ENCODE data around the gene TRPM3. TPM values are rescaled to one million over a fixed set of nuclear protein-coding genes. Genes with fewer than 3 reads are reported as not detected.
A peak's percentile ranks its signal among the peaks of the same experiment; 100 is the strongest.

Gene TRPM3
- polyA plus RNA-seq, 3 donors = not detected

DNA sequence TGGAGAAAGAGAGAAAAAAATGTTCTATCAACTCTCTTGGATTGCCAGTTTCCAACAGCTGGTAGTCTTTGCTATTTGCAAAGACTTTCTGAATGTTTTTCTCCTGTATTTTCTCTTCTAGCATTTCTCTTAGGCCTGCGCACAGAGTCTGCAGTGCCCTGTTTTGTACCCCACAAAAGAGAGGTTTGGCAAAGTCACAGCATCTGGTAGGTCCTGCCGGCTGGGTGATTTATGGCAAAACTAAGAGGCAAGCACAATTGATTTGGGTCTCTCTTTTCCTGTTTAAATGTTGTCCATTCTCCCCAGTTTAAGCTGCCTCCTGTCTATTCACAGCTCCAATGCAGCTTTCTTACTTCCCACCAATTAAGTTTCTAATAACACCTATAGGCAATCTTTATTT, 193.9 kb downstream of the TRPM3 start:
- H3K4me1 Mint-ChIP-seq = no peaks in the 10 kb centered on the region
- H3K9me3 Mint-ChIP-seq = no peaks in the 10 kb centered on the region
- Histone ChIP-seq H3K36me3 (replicated peaks in 1 of 2; ENCODE audit: control insufficient read depth in 1 of 2, insufficient read depth in 2 of 2, low read length in 2 of 2) (no peaks in the 10 kb centered on the region), H3K4me3 (replicated peaks in 1 of 3; ENCODE audit: low read depth in 2 of 3, low read length in 3 of 3) (no peak overlapping the region), H3K27ac (ENCODE audit: low read depth in 1 of 2, low read length in 2 of 2) (no peak overlapping the region), H3K4me1 (ENCODE audit: control insufficient read depth in 1 of 2, insufficient read depth in 2 of 2, low read length in 2 of 2) (no peaks in the 10 kb centered on the region), H3K79me2 (ENCODE audit: insufficient read depth, low read length) (no peaks in the 10 kb centered on the region), H2AFZ (ENCODE audit: insufficient read depth, low read depth, low read length, poor library complexity, severe bottlenecking) (no peak overlapping the region), H3K4me2 (replicated peaks; ENCODE audit: extremely low read depth, low read length, poor library complexity, severe bottlenecking) (no peak overlapping the region), H3K27me3 (ENCODE audit: control insufficient read depth in 2 of 2, insufficient read depth in 2 of 2, low read length in 2 of 2) (no peaks in the 10 kb centered on the region), H4K20me1 (ENCODE audit: insufficient read depth, low read length) (no peaks in the 10 kb centered on the region), H3K9me3 (replicated peaks in 1 of 2; ENCODE audit: control insufficient read depth in 1 of 2, insufficient read depth in 1 of 2, low read length in 2 of 2) (no peaks in the 10 kb centered on the region), H3K9ac (ENCODE audit: insufficient read depth, low read length, poor library complexity, severe bottlenecking) (no peak overlapping the region)
- intact Hi-C loops (cut with micrococcal nuclease) = no loop called here
- 67% methylated on average over 2 of the region's 2 CpGs for WGBS (ENCODE audit: insufficient coverage)
- H3K27ac Mint-ChIP-seq = no peak overlapping the region
- no peak for DNase-seq
- H3K36me3 Mint-ChIP-seq = no peaks in the 10 kb centered on the region
- H3K27me3 Mint-ChIP-seq (ENCODE audit: low read depth in 3 of 3) = no peaks in the 10 kb centered on the region
- H3K4me3 Mint-ChIP-seq = no peak overlapping the region
- TF ChIP-seq, protein P1, sequence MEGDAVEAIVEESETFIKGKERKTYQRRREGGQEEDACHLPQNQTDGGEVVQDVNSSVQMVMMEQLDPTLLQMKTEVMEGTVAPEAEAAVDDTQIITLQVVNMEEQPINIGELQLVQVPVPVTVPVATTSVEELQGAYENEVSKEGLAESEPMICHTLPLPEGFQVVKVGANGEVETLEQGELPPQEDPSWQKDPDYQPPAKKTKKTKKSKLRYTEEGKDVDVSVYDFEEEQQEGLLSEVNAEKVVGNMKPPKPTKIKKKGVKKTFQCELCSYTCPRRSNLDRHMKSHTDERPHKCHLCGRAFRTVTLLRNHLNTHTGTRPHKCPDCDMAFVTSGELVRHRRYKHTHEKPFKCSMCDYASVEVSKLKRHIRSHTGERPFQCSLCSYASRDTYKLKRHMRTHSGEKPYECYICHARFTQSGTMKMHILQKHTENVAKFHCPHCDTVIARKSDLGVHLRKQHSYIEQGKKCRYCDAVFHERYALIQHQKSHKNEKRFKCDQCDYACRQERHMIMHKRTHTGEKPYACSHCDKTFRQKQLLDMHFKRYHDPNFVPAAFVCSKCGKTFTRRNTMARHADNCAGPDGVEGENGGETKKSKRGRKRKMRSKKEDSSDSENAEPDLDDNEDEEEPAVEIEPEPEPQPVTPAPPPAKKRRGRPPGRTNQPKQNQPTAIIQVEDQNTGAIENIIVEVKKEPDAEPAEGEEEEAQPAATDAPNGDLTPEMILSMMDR (IDR thresholded peaks at IDR 0.05) = no peak

DNA sequence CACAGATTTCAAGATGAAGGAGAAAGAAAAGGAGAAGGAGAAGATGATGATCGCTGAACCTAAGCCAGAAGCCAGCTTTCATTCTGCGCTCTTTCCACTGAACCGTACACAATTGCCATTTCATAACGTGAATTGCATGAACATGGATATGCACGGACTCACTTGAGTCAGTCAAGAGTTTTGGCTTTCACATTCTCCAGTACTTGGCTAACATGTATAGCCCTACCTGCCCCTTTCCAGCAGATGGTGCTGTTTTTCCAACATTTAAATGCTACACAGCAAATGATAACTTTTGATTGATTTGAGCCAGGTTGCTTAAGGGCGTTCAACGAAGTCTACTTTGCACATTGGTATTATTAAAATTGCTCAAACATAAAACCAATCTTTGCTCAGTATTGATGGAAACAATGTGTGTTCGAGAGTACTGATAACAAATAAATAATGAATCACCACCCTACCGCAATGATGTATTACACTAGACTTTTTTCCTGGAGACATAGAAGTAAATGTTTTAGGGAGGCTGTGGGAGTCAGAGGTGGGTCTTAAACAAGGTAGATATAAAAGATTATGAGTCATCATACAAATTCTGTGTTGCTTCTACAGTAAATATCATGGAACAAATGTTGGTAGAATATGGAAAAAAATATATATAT, 196.4 kb downstream of the TRPM3 start:
- Histone ChIP-seq H3K9me3 (replicated peaks in 1 of 2; ENCODE audit: control insufficient read depth in 1 of 2, insufficient read depth in 1 of 2, low read length in 2 of 2) (no peaks in the 10 kb centered on the region), H3K4me1 (ENCODE audit: control insufficient read depth in 1 of 2, insufficient read depth in 2 of 2, low read length in 2 of 2) (no peaks in the 10 kb centered on the region), H2AFZ (ENCODE audit: insufficient read depth, low read depth, low read length, poor library complexity, severe bottlenecking) (no peak overlapping the region), H3K4me2 (replicated peaks; ENCODE audit: extremely low read depth, low read length, poor library complexity, severe bottlenecking) (no peak overlapping the region), H4K20me1 (ENCODE audit: insufficient read depth, low read length) (no peaks in the 10 kb centered on the region), H3K4me3 (replicated peaks in 1 of 3; ENCODE audit: low read depth in 2 of 3, low read length in 3 of 3) (no peak overlapping the region), H3K79me2 (ENCODE audit: insufficient read depth, low read length) (no peaks in the 10 kb centered on the region), H3K27me3 (ENCODE audit: control insufficient read depth in 2 of 2, insufficient read depth in 2 of 2, low read length in 2 of 2) (no peaks in the 10 kb centered on the region), H3K9ac (ENCODE audit: insufficient read depth, low read length, poor library complexity, severe bottlenecking) (no peak overlapping the region), H3K36me3 (replicated peaks in 1 of 2; ENCODE audit: control insufficient read depth in 1 of 2, insufficient read depth in 2 of 2, low read length in 2 of 2) (no peaks in the 10 kb centered on the region), H3K27ac (ENCODE audit: low read depth in 1 of 2, low read length in 2 of 2) (no peak overlapping the region)
- no peaks in the 10 kb centered on the region for H3K36me3 Mint-ChIP-seq
- WGBS (ENCODE audit: insufficient coverage) = 23% methylated on average over 4 of the region's 9 CpGs
- no peaks in the 10 kb centered on the region for H3K9me3 Mint-ChIP-seq
- H3K27ac Mint-ChIP-seq = no peak overlapping the region
- DNase-seq = no peak
- H3K4me3 Mint-ChIP-seq = no peak overlapping the region
- TF ChIP-seq, protein P1 (IDR thresholded peaks at IDR 0.05) = peak; percentile 42
- H3K27me3 Mint-ChIP-seq (ENCODE audit: low read depth in 3 of 3) = no peaks in the 10 kb centered on the region
- no peaks in the 10 kb centered on the region for H3K4me1 Mint-ChIP-seq
- intact Hi-C loops (cut with micrococcal nuclease) = no loop called here

All from CD14-positive monocyte (primary cell).